K562 (cell line): ENCODE measurements around the gene FASTK. TPM values are rescaled to one million over a fixed set of nuclear protein-coding genes. Genes with fewer than 3 reads are reported as not detected.

Experiments
- ARID1B ChIP-seq: fragments of 450-650 bp; IDR thresholded peaks from 2 replicates; pipeline ENCODE4 v1.6.1; 2016; ENCODE audit warnings: antibody characterized with exemption, mild to moderate bottlenecking, inconsistent platforms
- HMG20A ChIP-seq: fragments of 450-650 bp; formaldehyde crosslinking; conservative IDR thresholded peaks from 2 replicates; pipeline ENCODE4 v1.4.0; 2020; ENCODE audit warnings: mild to moderate bottlenecking, mixed read lengths
- KAT8 ChIP-seq: fragments of 450-650 bp; IDR thresholded peaks from 2 replicates; pipeline ENCODE4 v1.6.1; 2016; ENCODE audit warnings: low read depth, mild to moderate bottlenecking
- MTA2 ChIP-seq: fragments of 450-650 bp; IDR thresholded peaks from 2 replicates; pipeline ENCODE4 v1.6.1; 2016; ENCODE audit warnings: low read depth
- MYBL2 ChIP-seq, 2 experiments: fragments of 450-650 bp in 1 of 2; sonication (generic) in 1 of 2; formaldehyde crosslinking in 1 of 2; IDR thresholded peaks; 2 replicates each; pipeline versions ENCODE4 v1.6.1 to v1.8.1; 2017 to 2022; ENCODE audit warnings: borderline replicate concordance in 1 of 2, inconsistent platforms in 1 of 2, low read depth in 1 of 2, mild to moderate bottlenecking in 1 of 2, missing genetic modification reagents in 1 of 2, moderate library complexity in 1 of 2
- NEUROD1 ChIP-seq: fragments of 150-350 bp; IDR thresholded peaks from 2 replicates; pipeline ENCODE4 v1.6.1; 2014; ENCODE audit warnings: borderline replicate concordance, low read length, low read depth; ENCODE audit not compliant: partially characterized antibody
- NFE2L1 ChIP-seq: fragments of 450-650 bp; IDR thresholded peaks from 2 replicates; pipeline ENCODE4 v1.6.1; 2016; ENCODE audit warnings: missing genetic modification characterization, low read depth, mild to moderate bottlenecking, missing compliant biosample characterization, moderate library complexity, borderline replicate concordance
- NR3C1 ChIP-seq: sonication (generic); formaldehyde crosslinking; IDR thresholded peaks from 2 replicates; pipeline ENCODE4 v1.8.1; 2022; ENCODE audit warnings: missing genetic modification reagents
- RBM22 ChIP-seq: fragments of 200-400 bp; formaldehyde crosslinking; IDR thresholded peaks from 2 replicates; pipeline ENCODE4 v1.6.1; 2018; ENCODE audit warnings: low read length, low read depth; ENCODE audit not compliant: poor library complexity, severe bottlenecking
- SPI1 ChIP-seq: IDR thresholded peaks from 2 replicates; pipeline ENCODE4 v1.6.1; 2011; ENCODE audit warnings: low read depth, low read length, control low read depth, borderline replicate concordance
- ZNF224 ChIP-seq: sonication (generic); formaldehyde crosslinking; IDR thresholded peaks from 2 replicates; pipeline ENCODE4 v1.8.0; 2022; ENCODE audit warnings: mild to moderate bottlenecking, missing genetic modification reagents
- ZNF23 ChIP-seq: fragments of 250-450 bp; sonication (Bioruptor Pico); IDR thresholded peaks from 2 replicates; pipeline ENCODE4 v1.4.0; 2020; ENCODE audit warnings: mild to moderate bottlenecking
- ZNF436 ChIP-seq: fragments of 250-450, 450-650 bp; sonication (Bioruptor Pico); formaldehyde crosslinking; IDR thresholded peaks from 2 replicates; pipeline ENCODE4 v1.7.0; 2020; ENCODE audit warnings: mild to moderate bottlenecking
- polyA plus RNA-seq, 8 experiments: library from polyadenylated mRNA; depleted of rRNA in 4 of 8; stranded (reverse) in 5 of 8; unstranded in 3 of 8; fragments of >200 nt; fragmentation: Nextera tagmentation in 2 of 8; fragmentation: Illumina TruSeq in 1 of 8; extraction: Ambion mirVana in 2 of 8; extraction: Trizol in 1 of 8; gene quantifications; 2 replicates each; pipeline versions ENCODE4 v1.2.1 to v1.2.3, GENCODE V29; 2011 to 2014; ENCODE audit warnings: inconsistent platforms in 1 of 8, missing spikeins in 1 of 8
- total RNA-seq, 7 experiments: library from RNA; depleted of rRNA in 6 of 7; stranded (reverse); fragments of >200 nt in 6 of 7; fragmentation: Illumina TruSeq in 2 of 7; extraction: Trizol in 2 of 7; gene quantifications; 2 replicates each; pipeline versions ENCODE4 v1.2.1 to v1.2.3, GENCODE V29; 2011 to 2021; ENCODE audit warnings: low replicate concordance in 1 of 7
- TF ChIP-seq, protein P1 (sequence below): fragments of 250-450 bp; sonication (Bioruptor Pico); IDR thresholded peaks from 2 replicates; pipeline ENCODE4 v1.5.1; 2021; ENCODE audit warnings: mild to moderate bottlenecking
- TF ChIP-seq, protein P2 (sequence below), 2 experiments: fragments of 250-450 bp in 1 of 2; fragments of 450-650 bp in 1 of 2; sonication (Bioruptor Pico) in 1 of 2; IDR thresholded peaks; 2 replicates each; pipeline versions ENCODE4 v1.6.1 to v1.8.0; 2016 to 2021; ENCODE audit warnings: mild to moderate bottlenecking in 2 of 2, moderate library complexity in 2 of 2, missing compliant biosample characterization in 1 of 2, missing genetic modification characterization in 1 of 2
- TF ChIP-seq, protein P3 (sequence below): fragments of 450-650 bp; formaldehyde crosslinking; IDR thresholded peaks from 2 replicates; pipeline ENCODE4 v1.4.0; 2020; ENCODE audit warnings: mild to moderate bottlenecking, mixed read lengths
- TF ChIP-seq, protein P4 (sequence below): fragments of 450-650 bp; formaldehyde crosslinking; conservative IDR thresholded peaks from 2 replicates; pipeline ENCODE4 v1.4.0; 2022; ENCODE audit warnings: mild to moderate bottlenecking, missing genetic modification characterization
- TF ChIP-seq, protein P5 (sequence below): sonication (generic); formaldehyde crosslinking; IDR thresholded peaks from 2 replicates; pipeline ENCODE4 v1.8.1; 2023; ENCODE audit warnings: mild to moderate bottlenecking, missing genetic modification reagents

The FASTK gene
- total and polyA plus RNA-seq, 9 of the 15 experiments (the other 6 are each of a cell fraction or from before 2014, with no cell fraction given) = 0.51 to 150 (median 48.2) TPM

DNA sequence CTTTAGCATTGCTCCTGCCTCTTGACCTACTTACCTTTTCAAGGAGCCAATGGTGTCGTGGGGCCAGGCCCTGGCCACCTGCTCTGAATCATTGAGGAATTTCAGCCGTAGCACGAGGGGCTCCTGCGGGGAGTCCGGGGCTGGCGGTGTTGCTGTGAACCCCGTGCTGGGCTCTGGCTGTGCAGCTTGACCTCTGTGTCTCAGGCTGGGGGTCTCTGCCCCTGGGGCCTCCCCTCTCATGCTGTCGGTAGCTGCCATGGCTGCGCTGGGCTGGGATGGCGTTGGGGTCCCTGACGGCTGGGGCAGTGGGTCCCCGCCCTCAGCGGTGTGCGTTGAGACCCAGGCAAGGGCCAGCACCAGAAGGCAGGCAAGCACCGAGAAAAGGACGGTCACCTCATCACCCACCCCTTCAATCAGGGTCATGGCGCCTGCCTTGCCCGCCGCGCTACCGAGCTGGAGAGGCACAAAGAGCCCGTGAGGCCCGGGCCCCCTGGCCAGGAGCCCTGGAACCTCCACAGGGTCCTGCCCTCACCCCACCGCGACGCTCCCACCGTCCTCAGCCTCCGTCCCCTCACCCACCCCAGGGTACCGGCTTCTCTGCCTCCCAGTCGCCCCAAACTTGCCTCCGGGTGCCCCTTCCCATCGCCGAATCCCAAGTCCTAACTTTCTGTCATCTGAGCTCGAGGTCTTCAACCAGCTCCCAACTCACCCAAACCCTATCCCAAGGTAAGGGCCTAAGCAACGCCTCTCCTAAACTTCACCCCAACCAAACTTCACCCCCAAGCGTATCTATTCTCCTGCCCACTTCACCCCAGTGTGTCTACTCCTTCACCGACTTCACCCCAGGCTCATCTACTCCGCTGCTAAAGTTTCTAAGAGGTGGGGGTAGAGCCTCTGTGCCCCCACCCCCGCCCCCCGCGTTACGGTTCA lies 1.8 kb upstream of the FASTK start (continued):
- TF ChIP-seq RBM22 (no peak), MTA2 (peak; percentile 17; the same call in 1 of the 2 replicates), HMG20A (no peak), NFE2L1 (tag) (no peak), ZNF436 (no peak), NR3C1 (CRISPR knock-in tag) (no peak), KAT8 (no peak), MYBL2 (IDR thresholded peaks at IDR 0.05; ENCODE audit: low read depth) (no peak), MYBL2 (CRISPR knock-in tag; IDR thresholded peaks at IDR 0.05; ENCODE audit: borderline replicate concordance) (no peak), ARID1B (peak; percentile 51; the same call in 1 of the 2 replicates), ZNF23 (CRISPR knock-in tag) (no peak), SPI1 (no peak), ZNF224 (CRISPR knock-in tag) (no peak), NEUROD1 (no peak)
- TF ChIP-seq, protein P1, sequence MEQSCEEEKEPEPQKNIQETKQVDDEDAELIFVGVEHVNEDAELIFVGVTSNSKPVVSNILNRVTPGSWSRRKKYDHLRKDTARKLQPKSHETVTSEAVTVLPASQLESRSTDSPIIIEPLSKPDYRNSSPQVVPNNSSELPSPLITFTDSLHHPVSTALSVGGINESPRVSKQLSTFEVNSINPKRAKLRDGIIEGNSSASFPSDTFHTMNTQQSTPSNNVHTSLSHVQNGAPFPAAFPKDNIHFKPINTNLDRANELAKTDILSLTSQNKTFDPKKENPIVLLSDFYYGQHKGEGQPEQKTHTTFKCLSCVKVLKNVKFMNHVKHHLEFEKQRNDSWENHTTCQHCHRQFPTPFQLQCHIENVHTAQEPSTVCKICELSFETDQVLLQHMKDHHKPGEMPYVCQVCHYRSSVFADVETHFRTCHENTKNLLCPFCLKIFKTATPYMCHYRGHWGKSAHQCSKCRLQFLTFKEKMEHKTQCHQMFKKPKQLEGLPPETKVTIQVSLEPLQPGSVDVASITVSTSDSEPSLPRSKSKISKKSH = no peak
- TF ChIP-seq, protein P2, sequence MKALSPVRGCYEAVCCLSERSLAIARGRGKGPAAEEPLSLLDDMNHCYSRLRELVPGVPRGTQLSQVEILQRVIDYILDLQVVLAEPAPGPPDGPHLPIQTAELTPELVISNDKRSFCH (CRISPR knock-in tag; IDR thresholded peaks at IDR 0.05) = no peak
- TF ChIP-seq, protein P2 (tag; IDR thresholded peaks at IDR 0.05) = peak; percentile 52; the same call in 1 of the 2 replicates
- TF ChIP-seq, protein P3, sequence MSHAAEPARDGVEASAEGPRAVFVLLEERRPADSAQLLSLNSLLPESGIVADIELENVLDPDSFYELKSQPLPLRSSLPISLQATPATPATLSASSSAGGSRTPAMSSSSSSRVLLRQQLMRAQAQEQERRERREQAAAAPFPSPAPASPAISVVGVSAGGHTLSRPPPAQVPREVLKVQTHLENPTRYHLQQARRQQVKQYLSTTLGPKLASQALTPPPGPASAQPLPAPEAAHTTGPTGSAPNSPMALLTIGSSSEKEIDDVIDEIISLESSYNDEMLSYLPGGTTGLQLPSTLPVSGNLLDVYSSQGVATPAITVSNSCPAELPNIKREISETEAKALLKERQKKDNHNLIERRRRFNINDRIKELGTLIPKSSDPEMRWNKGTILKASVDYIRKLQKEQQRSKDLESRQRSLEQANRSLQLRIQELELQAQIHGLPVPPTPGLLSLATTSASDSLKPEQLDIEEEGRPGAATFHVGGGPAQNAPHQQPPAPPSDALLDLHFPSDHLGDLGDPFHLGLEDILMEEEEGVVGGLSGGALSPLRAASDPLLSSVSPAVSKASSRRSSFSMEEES (CRISPR knock-in tag) = no peak
- TF ChIP-seq, protein P4, sequence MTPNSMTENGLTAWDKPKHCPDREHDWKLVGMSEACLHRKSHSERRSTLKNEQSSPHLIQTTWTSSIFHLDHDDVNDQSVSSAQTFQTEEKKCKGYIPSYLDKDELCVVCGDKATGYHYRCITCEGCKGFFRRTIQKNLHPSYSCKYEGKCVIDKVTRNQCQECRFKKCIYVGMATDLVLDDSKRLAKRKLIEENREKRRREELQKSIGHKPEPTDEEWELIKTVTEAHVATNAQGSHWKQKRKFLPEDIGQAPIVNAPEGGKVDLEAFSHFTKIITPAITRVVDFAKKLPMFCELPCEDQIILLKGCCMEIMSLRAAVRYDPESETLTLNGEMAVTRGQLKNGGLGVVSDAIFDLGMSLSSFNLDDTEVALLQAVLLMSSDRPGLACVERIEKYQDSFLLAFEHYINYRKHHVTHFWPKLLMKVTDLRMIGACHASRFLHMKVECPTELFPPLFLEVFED = peak; percentile 54; the same call in 1 of the 2 replicates
- TF ChIP-seq, protein P5, sequence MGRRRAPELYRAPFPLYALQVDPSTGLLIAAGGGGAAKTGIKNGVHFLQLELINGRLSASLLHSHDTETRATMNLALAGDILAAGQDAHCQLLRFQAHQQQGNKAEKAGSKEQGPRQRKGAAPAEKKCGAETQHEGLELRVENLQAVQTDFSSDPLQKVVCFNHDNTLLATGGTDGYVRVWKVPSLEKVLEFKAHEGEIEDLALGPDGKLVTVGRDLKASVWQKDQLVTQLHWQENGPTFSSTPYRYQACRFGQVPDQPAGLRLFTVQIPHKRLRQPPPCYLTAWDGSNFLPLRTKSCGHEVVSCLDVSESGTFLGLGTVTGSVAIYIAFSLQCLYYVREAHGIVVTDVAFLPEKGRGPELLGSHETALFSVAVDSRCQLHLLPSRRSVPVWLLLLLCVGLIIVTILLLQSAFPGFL = no peak
